Cardiac fibroblast (primary cell): ENCODE data around the gene AMY1A.
"Not testable (repeated sequence)": the region's sequence is repeated elsewhere in the genome, so short reads cannot be mapped to it uniquely, and the experiment has no call there.

Source experiments
- DNase-seq, 2 donors: peaks; one replicate each; pipeline versions ENCODE4 v3.0.0 to v3.0.0-alpha.2; 2010; ENCODE audit warnings: low read depth in 2 of 2
- H3K4me3 ChIP-seq, 2 donors: replicated peaks in 1 of 2; 1 replicate in 1 of 2; 2 replicates in 1 of 2; pipeline ENCODE4 v1.5.1; 2011; ENCODE audit warnings: low read depth in 2 of 2, low read length in 2 of 2, mild to moderate bottlenecking in 2 of 2, moderate library complexity in 1 of 2
- TF ChIP-seq, protein P1 (sequence below): IDR thresholded peaks from one replicate; pipeline ENCODE4 v1.5.1; 2011; ENCODE audit warnings: low read depth, mild to moderate bottlenecking, low read length, inconsistent platforms

AMY1A gene

GRCh38 chr1:103655460-103655859 lies at the start of gene AMY1A:
Gene AMY1A, plus strand, starts transcription at chr1:103655760. Its CDS starts 571 bp downstream, at chr1:103656331.
- not testable (repeated sequence) for DNase-seq

DNA sequence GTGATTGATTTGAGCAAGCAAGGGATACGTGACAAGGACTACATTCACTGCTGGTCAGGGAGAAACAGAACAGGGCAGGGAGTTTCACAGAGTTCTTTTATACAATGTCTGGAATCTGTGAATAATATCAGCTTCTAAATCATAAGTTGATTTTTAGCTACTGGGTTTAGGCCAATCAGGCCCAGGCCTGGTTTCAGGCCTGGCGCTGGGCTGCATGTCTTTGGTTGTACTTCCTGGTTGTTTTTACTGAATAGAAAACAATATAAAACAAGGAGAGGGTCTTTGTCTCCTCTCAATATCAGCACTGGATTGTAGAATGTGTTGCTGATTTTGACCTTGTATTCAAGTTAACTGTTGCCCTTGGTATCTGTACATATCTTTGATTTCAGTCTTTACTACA lies 39.2 kb upstream of the AMY1A start:
- DNase-seq = no peak
- H3K4me3 ChIP-seq = no peak overlapping the region
- TF ChIP-seq, protein P1, sequence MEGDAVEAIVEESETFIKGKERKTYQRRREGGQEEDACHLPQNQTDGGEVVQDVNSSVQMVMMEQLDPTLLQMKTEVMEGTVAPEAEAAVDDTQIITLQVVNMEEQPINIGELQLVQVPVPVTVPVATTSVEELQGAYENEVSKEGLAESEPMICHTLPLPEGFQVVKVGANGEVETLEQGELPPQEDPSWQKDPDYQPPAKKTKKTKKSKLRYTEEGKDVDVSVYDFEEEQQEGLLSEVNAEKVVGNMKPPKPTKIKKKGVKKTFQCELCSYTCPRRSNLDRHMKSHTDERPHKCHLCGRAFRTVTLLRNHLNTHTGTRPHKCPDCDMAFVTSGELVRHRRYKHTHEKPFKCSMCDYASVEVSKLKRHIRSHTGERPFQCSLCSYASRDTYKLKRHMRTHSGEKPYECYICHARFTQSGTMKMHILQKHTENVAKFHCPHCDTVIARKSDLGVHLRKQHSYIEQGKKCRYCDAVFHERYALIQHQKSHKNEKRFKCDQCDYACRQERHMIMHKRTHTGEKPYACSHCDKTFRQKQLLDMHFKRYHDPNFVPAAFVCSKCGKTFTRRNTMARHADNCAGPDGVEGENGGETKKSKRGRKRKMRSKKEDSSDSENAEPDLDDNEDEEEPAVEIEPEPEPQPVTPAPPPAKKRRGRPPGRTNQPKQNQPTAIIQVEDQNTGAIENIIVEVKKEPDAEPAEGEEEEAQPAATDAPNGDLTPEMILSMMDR = no peak

More at GRCh38 chr1:103655460-103655859, at the start of gene AMY1A:
- not testable (repeated sequence) for H3K4me3 ChIP-seq

DNA sequence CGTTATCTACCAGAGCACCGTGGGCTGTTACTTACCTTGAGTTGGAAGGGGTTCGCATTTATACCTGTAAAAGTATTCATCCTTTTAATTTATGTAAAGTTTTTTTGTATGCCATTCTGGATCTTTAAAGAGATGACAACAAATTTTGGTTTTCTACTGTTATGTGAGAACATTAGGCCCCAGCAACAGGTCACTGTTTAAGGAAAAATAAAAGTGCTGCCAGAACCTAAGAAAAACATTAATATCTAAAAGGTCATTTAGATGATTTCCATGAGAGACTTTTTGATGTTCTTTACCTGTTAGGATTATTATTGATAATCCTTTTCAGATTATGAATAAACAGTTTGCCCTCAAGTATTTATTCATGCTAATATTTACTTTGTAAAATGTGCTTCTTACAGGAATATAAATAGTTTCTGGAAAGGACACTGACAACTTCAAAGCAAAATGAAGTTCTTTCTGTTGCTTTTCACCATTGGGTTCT lies 38.5 kb upstream of the AMY1A start, which contains the start of gene AMY2A:
Gene AMY2A (plus strand): TSS at position 434 of the 484 bp plus-strand sequence. CDS start 14 bp downstream, at position 448.
- DNase-seq, H3K4me3 ChIP-seq: not testable (repeated sequence)

- H3K4me3 ChIP-seq, DNase-seq: not testable (repeated sequence)
Measured at GRCh38 chr1:103627436-103627835, 28.1 kb upstream of the AMY1A start.

DNA sequence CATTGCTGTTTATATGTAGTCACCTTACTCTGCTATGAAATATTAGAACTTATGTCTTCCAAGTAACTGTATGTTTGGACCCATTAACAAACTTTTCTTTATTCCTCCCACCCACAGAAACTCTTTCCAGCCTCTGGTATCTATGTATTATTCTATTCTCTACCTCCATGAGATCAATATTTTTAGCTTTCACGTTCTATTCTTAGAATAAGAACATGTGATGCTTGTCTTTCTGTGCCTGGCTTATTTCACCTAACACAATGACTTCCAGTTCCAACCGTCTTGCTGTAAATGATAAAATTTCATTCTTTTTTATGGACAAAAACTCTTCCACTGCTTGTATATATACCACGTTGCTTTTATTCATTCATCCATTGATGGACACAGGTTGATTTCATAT lies 14.4 kb upstream of the AMY1A start:
- not testable (repeated sequence) for DNase-seq, H3K4me3 ChIP-seq

DNA sequence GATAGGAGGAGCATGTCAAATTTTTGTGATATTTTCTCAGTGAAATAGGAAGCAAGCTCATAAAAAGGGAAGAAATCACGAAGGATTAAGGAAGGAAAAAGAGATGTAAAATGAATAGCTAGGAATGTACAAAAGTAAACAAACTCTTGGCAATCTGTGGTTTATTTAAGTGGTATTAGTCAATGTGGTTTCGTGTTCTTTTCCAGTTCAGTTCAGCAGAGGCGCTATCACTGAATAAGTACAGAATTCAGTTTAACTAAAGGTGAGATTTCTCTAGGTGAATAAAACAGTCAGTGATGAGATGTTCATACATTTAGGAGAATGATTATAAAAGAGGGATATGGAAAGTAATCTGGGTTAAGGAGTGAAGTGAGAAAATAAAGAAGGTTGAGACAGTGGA lies 11.7 kb upstream of the AMY1A start:
- H3K4me3 ChIP-seq, DNase-seq: not testable (repeated sequence)

GRCh38 chr1:103650305-103650704 lies 5.3 kb upstream of the AMY1A start:
- H3K4me3 ChIP-seq, DNase-seq: not testable (repeated sequence)

DNA sequence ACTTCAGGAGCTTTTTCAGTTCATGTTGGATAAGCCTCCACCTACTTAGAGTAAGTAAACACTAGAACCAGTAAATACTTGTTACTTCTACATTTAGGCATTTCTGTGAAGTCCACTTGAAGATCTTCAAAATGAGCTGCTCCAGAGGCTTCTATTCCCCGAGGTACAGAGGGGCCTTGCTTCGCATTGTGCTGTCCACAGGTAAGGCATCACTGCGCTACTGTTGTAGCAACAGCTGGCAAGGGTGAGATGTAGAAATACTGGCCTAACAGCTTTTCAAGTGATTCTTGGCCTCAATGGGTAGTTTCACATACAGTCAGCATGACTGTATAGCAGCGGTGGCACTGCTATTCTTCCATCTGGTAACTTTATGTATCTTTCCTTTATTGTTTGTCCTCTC lies 4.7 kb upstream of the AMY1A start:
- not testable (repeated sequence) for H3K4me3 ChIP-seq, DNase-seq

GRCh38 chr1:103654133-103654532 lies 1.4 kb upstream of the AMY1A start:
- not testable (repeated sequence) for DNase-seq, H3K4me3 ChIP-seq

DNA sequence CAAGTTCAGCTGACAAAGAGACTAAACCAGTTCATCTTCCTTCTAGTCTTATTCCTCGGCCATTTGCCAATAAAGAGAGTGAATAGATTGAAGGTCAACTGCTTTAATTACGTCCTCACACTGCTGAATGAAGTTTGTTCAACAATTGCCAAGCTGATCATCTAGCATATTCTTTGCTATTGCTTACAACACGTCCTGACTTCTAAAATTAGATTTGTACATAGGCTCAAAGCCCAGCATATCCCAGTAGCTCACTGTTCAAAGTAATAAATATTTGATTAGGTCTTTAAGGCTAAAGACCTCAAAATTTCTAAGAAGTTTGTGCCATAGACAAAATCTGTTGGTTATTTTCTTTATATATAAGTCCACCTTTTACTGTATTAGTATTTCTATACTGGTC lies 20.8 kb downstream of the AMY1A start:
- not testable (repeated sequence) for H3K4me3 ChIP-seq, DNase-seq

DNA sequence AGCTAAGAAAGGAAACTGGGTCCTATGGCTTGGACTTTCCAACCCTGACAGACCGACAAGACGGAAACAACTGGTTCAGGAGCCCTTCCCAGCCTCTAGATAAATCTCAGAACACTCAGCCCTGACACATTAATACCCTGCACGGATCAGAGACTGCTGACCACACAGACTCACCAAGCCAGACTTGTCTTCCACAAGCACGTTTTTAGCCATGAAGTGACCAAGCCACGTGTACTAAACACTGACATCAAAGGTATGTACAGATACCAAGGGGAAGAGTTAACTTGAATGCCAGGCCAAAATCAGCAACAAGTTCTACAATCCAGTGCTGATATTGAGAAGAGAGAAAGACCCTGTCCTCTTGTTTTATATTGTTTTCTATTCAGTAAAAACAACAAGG lies 40.5 kb downstream of the AMY1A start, which contains the start of gene AMY1B:
Gene AMY1B (minus strand): TSS at position 101 of the 400 bp plus-strand sequence. CDS start 571 bp downstream, outside the sequence.
- H3K4me3 ChIP-seq, DNase-seq: not testable (repeated sequence)

GRCh38 chr1:103697430-103697829 lies 41.9 kb downstream of the AMY1A start:
- H3K4me3 ChIP-seq, DNase-seq: not testable (repeated sequence)

DNA sequence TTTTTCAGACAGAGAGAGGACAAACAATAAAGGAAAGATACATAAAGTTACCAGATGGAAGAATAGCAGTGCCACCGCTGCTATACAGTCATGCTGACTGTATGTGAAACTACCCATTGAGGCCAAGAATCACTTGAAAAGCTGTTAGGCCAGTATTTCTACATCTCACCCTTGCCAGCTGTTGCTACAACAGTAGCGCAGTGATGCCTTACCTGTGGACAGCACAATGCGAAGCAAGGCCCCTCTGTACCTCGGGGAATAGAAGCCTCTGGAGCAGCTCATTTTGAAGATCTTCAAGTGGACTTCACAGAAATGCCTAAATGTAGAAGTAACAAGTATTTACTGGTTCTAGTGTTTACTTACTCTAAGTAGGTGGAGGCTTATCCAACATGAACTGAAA lies 45.1 kb downstream of the AMY1A start:
- not testable (repeated sequence) for H3K4me3 ChIP-seq, DNase-seq

DNA sequence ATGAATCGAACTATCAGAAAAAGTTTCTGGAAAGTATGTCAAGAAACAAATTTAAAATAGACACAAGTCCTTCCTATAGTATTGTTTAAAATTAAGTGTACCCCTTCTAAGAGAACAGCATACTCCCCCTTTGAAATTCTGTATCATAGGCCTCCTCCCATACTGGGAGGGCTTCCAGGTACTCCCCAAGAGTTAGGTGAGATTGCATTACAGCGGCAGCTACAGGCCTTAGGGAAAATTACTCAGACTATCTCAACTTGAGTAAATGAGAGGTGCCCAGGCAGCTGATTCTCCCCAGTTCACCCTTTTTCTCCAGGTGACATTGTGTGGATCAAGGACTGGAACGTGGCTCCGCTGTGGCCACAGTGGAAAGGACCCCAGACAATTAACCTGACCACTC lies 45.7 kb downstream of the AMY1A start:
- H3K4me3 ChIP-seq, DNase-seq: not testable (repeated sequence)

DNA sequence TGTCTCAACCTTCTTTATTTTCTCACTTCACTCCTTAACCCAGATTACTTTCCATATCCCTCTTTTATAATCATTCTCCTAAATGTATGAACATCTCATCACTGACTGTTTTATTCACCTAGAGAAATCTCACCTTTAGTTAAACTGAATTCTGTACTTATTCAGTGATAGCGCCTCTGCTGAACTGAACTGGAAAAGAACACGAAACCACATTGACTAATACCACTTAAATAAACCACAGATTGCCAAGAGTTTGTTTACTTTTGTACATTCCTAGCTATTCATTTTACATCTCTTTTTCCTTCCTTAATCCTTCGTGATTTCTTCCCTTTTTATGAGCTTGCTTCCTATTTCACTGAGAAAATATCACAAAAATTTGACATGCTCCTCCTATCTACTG lies 52.1 kb downstream of the AMY1A start:
- DNase-seq = not testable (repeated sequence)

DNA sequence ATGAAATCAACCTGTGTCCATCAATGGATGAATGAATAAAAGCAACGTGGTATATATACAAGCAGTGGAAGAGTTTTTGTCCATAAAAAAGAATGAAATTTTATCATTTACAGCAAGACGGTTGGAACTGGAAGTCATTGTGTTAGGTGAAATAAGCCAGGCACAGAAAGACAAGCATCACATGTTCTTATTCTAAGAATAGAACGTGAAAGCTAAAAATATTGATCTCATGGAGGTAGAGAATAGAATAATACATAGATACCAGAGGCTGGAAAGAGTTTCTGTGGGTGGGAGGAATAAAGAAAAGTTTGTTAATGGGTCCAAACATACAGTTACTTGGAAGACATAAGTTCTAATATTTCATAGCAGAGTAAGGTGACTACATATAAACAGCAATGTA lies 54.8 kb downstream of the AMY1A start:
- not testable (repeated sequence) for H3K4me3 ChIP-seq, DNase-seq

More for the DNA sequence above, 52.1 kb downstream of the AMY1A start:
- H3K4me3 ChIP-seq = not testable (repeated sequence)
